HEK293 (cell line): ENCODE measurements around the gene DCAF15.

Source experiments
- CTCF ChIA-PET: fragments of 350-600 bp; formaldehyde crosslinking; extraction: SDS; loops from one replicate; lab custom pipeline; 2021; ENCODE audit warnings: antibody characterized with exemption; lab: Yijun Ruan, JAX
- POLR2A ChIA-PET: fragments of 300-600 bp; formaldehyde crosslinking; extraction: SDS; loops from one replicate; lab custom pipeline; 2020; ENCODE audit warnings: antibody characterized with exemption, inconsistent platforms; lab: Yijun Ruan, JAX
- H3K27ac ChIP-seq: fragments of 200-500 bp; sonication (Bioruptor generic); 2 replicates; pipeline ENCODE4 v1.5.1; 2014; ENCODE audit warnings: low read depth, low read length, control low read depth, inconsistent platforms; ENCODE audit errors: extremely low read depth
- H3K36me3 ChIP-seq, 2 experiments: fragments of 200-500 bp in 1 of 2; sonication (Bioruptor generic) in 1 of 2; 1 replicate in 1 of 2; 2 replicates in 1 of 2; pipeline ENCODE4 v1.5.1; 2014 to 2017; ENCODE audit warnings: inconsistent platforms in 2 of 2, low read length in 2 of 2; ENCODE audit not compliant: control insufficient read depth in 2 of 2, insufficient read depth in 1 of 2
- H3K4me1 ChIP-seq: fragments of 200-500 bp; sonication (Bioruptor generic); 2 replicates; pipeline ENCODE4 v1.5.1; 2014; ENCODE audit warnings: mild to moderate bottlenecking, low read length, inconsistent platforms; ENCODE audit not compliant: control insufficient read depth, insufficient read depth
- H3K4me3 ChIP-seq: 2 replicates; pipeline ENCODE4 v1.5.1; 2011; ENCODE audit warnings: low read depth, mild to moderate bottlenecking, control low read depth, low read length, moderate library complexity
- H3K9me3 ChIP-seq: fragments of 200-500 bp; sonication (Bioruptor generic); 2 replicates; pipeline ENCODE4 v1.5.1; 2014; ENCODE audit warnings: low read depth, low read length, inconsistent platforms; ENCODE audit not compliant: control insufficient read depth, insufficient read depth
- CTCF ChIP-seq: fragments of 450-650 bp; formaldehyde crosslinking; IDR thresholded peaks from 2 replicates; pipeline ENCODE4 v1.5.1; 2016; ENCODE audit warnings: missing biosample characterization, missing genetic modification characterization
- EGR2 ChIP-seq: fragments of 450-650 bp; formaldehyde crosslinking; IDR thresholded peaks from 2 replicates; pipeline ENCODE4 v1.5.1; 2016; ENCODE audit warnings: low read depth, missing biosample characterization, missing genetic modification characterization
- GLIS2 ChIP-seq: fragments of 450-650 bp; formaldehyde crosslinking; IDR thresholded peaks from 2 replicates; pipeline ENCODE4 v1.5.1; 2016; ENCODE audit warnings: missing biosample characterization, missing genetic modification characterization
- HIC1 ChIP-seq: fragments of 450-650 bp; formaldehyde crosslinking; IDR thresholded peaks from 2 replicates; pipeline ENCODE4 v1.5.1; 2016; ENCODE audit warnings: missing biosample characterization, missing genetic modification characterization
- OVOL3 ChIP-seq: fragments of 450-650 bp; formaldehyde crosslinking; IDR thresholded peaks from 2 replicates; pipeline ENCODE4 v1.5.1; 2016; ENCODE audit warnings: missing biosample characterization, missing genetic modification characterization
- PATZ1 ChIP-seq: fragments of 450-650 bp; formaldehyde crosslinking; IDR thresholded peaks from 2 replicates; pipeline ENCODE4 v1.5.1; 2016; ENCODE audit warnings: missing biosample characterization, missing genetic modification characterization
- RBAK ChIP-seq: fragments of 450-650 bp; formaldehyde crosslinking; IDR thresholded peaks from 2 replicates; pipeline ENCODE4 v1.5.1; 2016; ENCODE audit warnings: missing biosample characterization, missing genetic modification characterization
- ZFHX2 ChIP-seq: fragments of 450-650 bp; formaldehyde crosslinking; conservative IDR thresholded peaks from 2 replicates; pipeline ENCODE4 v1.5.1; 2016; ENCODE audit warnings: missing biosample characterization, missing genetic modification characterization
- ZIC2 ChIP-seq: fragments of 450-650 bp; formaldehyde crosslinking; IDR thresholded peaks from 2 replicates; pipeline ENCODE4 v1.5.1; 2016; ENCODE audit warnings: missing biosample characterization, missing genetic modification characterization
- ZNF148 ChIP-seq: fragments of 450-650 bp; formaldehyde crosslinking; IDR thresholded peaks from 2 replicates; pipeline ENCODE4 v1.5.0; 2017; ENCODE audit warnings: missing biosample characterization, missing genetic modification characterization, borderline replicate concordance
- ZNF184 ChIP-seq: fragments of 450-650 bp; IDR thresholded peaks from 2 replicates; pipeline ENCODE4 v1.5.1; 2018; ENCODE audit warnings: missing biosample characterization, mild to moderate bottlenecking, missing genetic modification characterization
- ZNF221 ChIP-seq: fragments of 450-650 bp; formaldehyde crosslinking; IDR thresholded peaks from 2 replicates; pipeline ENCODE4 v1.5.1; 2017; ENCODE audit warnings: missing biosample characterization, missing genetic modification characterization, borderline replicate concordance
- ZNF223 ChIP-seq: fragments of 450-650 bp; formaldehyde crosslinking; IDR thresholded peaks from 2 replicates; pipeline ENCODE4 v1.5.1; 2016; ENCODE audit warnings: missing biosample characterization, missing genetic modification characterization
- ZNF426 ChIP-seq: fragments of 450-650 bp; formaldehyde crosslinking; IDR thresholded peaks from 2 replicates; pipeline ENCODE4 v1.5.1; 2017; ENCODE audit warnings: missing biosample characterization, missing genetic modification characterization, mild to moderate bottlenecking, inconsistent platforms, moderate library complexity
- ZNF785 ChIP-seq: fragments of 450-650 bp; formaldehyde crosslinking; IDR thresholded peaks from 2 replicates; pipeline ENCODE4 v1.5.1; 2016; ENCODE audit warnings: missing biosample characterization, missing genetic modification characterization
- ZXDB ChIP-seq: fragments of 450-650 bp; formaldehyde crosslinking; IDR thresholded peaks from 2 replicates; pipeline ENCODE4 v1.5.1; 2016; ENCODE audit warnings: missing biosample characterization, missing genetic modification characterization

Gene DCAF15

GRCh38 chr19:13954185-13954584 is 1.9 kb downstream of the DCAF15 start:
- CTCF ChIA-PET, result interaction anchor here (0.6 to 1.3 kb wide), 3 partner anchors 21 to 477 kb away, joined by 4 to 8 read pairs (median 5); no protein-coding TSS in a partner anchor
- Histone ChIP-seq H3K36me3 (peaks cover 10 to 50% of the 10 kb centered on the region in 2 experiments), H3K4me1 (no peaks in the 10 kb centered on the region), H3K9me3 (no peaks in the 10 kb centered on the region), H3K4me3 (no peak overlapping the region), H3K27ac (no peak overlapping the region)
- no peak for TF ChIP-seq OVOL3
- TF ChIP-seq EGR2 (tag by site-specific recombination), result peak; percentile 46; the same call in 1 of the 2 replicates
- POLR2A ChIA-PET, result no interaction called here

- peak; percentile 34; the same call in 1 of the 2 replicates for TF ChIP-seq GLIS2 (tag by site-specific recombination)
- no peak for TF ChIP-seq CTCF (tag by site-specific recombination)
- no peak for TF ChIP-seq ZNF426
- no peak for TF ChIP-seq ZIC2 (tag by site-specific recombination)
- no peak for TF ChIP-seq ZXDB
- no peak for TF ChIP-seq ZNF223 (tag by site-specific recombination)
- TF ChIP-seq HIC1, result no peak
- peak; percentile 36; the same call in 1 of the 2 replicates for TF ChIP-seq PATZ1 (tag by site-specific recombination)
- no peak for TF ChIP-seq RBAK (tag by site-specific recombination)
- TF ChIP-seq ZNF785 (tag by site-specific recombination), result no peak
- POLR2A ChIA-PET, result interaction anchor here (0.9 to 1.3 kb wide), 2 partner anchors 17 to 22 kb away, joined by 3 to 5 read pairs; partner anchors contain the start of gene PODNL1
- H3K9me3 ChIP-seq, result no peaks in the 10 kb centered on the region
- CTCF ChIA-PET, result no interaction called here
- no peak overlapping the region for H3K4me3 ChIP-seq
- H3K27ac ChIP-seq, result no peak overlapping the region
- peaks cover 10 to 65% of the 10 kb centered on the region in 2 experiments for H3K36me3 ChIP-seq
- no peaks in the 10 kb centered on the region for H3K4me1 ChIP-seq
These were observed 3.5 kb downstream of the DCAF15 start for GRCh38 chr19:13955662-13956364.

- CTCF ChIA-PET, result no interaction called here
- no peak overlapping the region for H3K4me3 ChIP-seq
- TF ChIP-seq ZNF221 (tag by site-specific recombination), result no peak
- TF ChIP-seq ZNF184 (tag by site-specific recombination), result no peak
- no peak for TF ChIP-seq ZNF148 (tag by site-specific recombination)
- TF ChIP-seq ZFHX2 (tag by site-specific recombination), result peak; percentile 25; the same call in 1 of the 2 replicates
- TF ChIP-seq EGR2 (tag by site-specific recombination), result 0 out of 2 replicates have a peak, but pooled peaks have one; percentile 25
- no peak overlapping the region for H3K27ac ChIP-seq
- H3K4me1 ChIP-seq, result no peaks in the 10 kb centered on the region
- POLR2A ChIA-PET, result interaction anchor here (1.2 to 1.3 kb wide), 2 partner anchors 23 to 25 kb away, joined by 3 read pairs; no protein-coding TSS in a partner anchor
- H3K36me3 ChIP-seq, result peaks cover 10 to 66% of the 10 kb centered on the region in 2 experiments
- H3K9me3 ChIP-seq, result no peaks in the 10 kb centered on the region
These were observed 4.0 kb downstream of the DCAF15 start for GRCh38 chr19:13956365-13956744.
